GM06990 (cell line): ENCODE measurements around the gene LIX1.

Experiments used
- DNase-seq: peaks from one replicate; pipeline ENCODE4 v3.0.0-alpha.2; 2011; ENCODE audit not compliant: insufficient read length; ENCODE audit errors: extremely low read depth
- H3K27me3 ChIP-seq: replicated peaks from 2 replicates; pipeline ENCODE4 v1.6.0; 2011; ENCODE audit warnings: low read length; ENCODE audit not compliant: control insufficient read depth, insufficient read depth
- H3K36me3 ChIP-seq: 2 replicates; pipeline ENCODE4 v1.5.1; 2011; ENCODE audit warnings: low read length; ENCODE audit not compliant: control insufficient read depth, insufficient read depth
- H3K4me3 ChIP-seq: replicated peaks from 2 replicates; pipeline ENCODE4 v1.5.1; 2011; ENCODE audit warnings: low read depth, mild to moderate bottlenecking, control low read depth, low read length
- CTCF ChIP-seq: IDR thresholded peaks from 2 replicates; pipeline ENCODE4 v1.5.1; 2011; ENCODE audit warnings: low read length, control low read depth, mild to moderate bottlenecking, inconsistent platforms; ENCODE audit not compliant: insufficient read depth, poor library complexity, severe bottlenecking

LIX1 gene

GRCh38 chr5:97070234-97070633, 72.2 kb downstream of the LIX1 start:
- TF ChIP-seq CTCF: no peak
- H3K4me3 ChIP-seq: no peak overlapping the region
- no peaks in the 10 kb centered on the region for H3K36me3 ChIP-seq
- DNase-seq: no peak
- H3K27me3 ChIP-seq: no peaks in the 10 kb centered on the region

- no peaks in the 10 kb centered on the region for H3K36me3 ChIP-seq
- no peaks in the 10 kb centered on the region for H3K27me3 ChIP-seq
- no peak for TF ChIP-seq CTCF
- DNase-seq: no peak
- no peak overlapping the region for H3K4me3 ChIP-seq
Observed at GRCh38 chr5:97067296-97067850, 75.0 kb downstream of the LIX1 start.

GRCh38 chr5:97065475-97065874, 76.9 kb downstream of the LIX1 start:
- Histone ChIP-seq H3K4me3 (no peak overlapping the region), H3K27me3 (no peaks in the 10 kb centered on the region), H3K36me3 (no peaks in the 10 kb centered on the region)
- TF ChIP-seq CTCF: no peak
- no peak for DNase-seq

- no peak for TF ChIP-seq CTCF
- no peak overlapping the region for H3K4me3 ChIP-seq
- no peak for DNase-seq
Observed at GRCh38 chr5:97063251-97063650, 79.2 kb downstream of the LIX1 start.

GRCh38 chr5:97062046-97062445, 80.4 kb downstream of the LIX1 start:
- no peak for TF ChIP-seq CTCF
- no peak overlapping the region for H3K4me3 ChIP-seq
- DNase-seq: no peak
- H3K27me3 ChIP-seq: no peaks in the 10 kb centered on the region
- H3K36me3 ChIP-seq: no peaks in the 10 kb centered on the region

More at GRCh38 chr5:97063251-97063650, 79.2 kb downstream of the LIX1 start:
- no peaks in the 10 kb centered on the region for H3K36me3 ChIP-seq
- no peaks in the 10 kb centered on the region for H3K27me3 ChIP-seq

GRCh38 chr5:97056263-97056662, 86.1 kb downstream of the LIX1 start:
- H3K27me3 ChIP-seq: no peaks in the 10 kb centered on the region
- no peak overlapping the region for H3K4me3 ChIP-seq
- no peak for DNase-seq
- no peaks in the 10 kb centered on the region for H3K36me3 ChIP-seq
- no peak for TF ChIP-seq CTCF
